KMS-11 (cell line): ENCODE results near the gene MAPK7.

ENCODE experiments used
- H2AFZ ChIP-seq: fragments of 200-600 bp; sonication (generic); 2 replicates; pipeline ENCODE4 v1.6.1; 2016; ENCODE audit warnings: antibody characterized with exemption, mixed run types, low read depth
- H3K27ac ChIP-seq: fragments of 200-600 bp; sonication (generic); 2 replicates; pipeline ENCODE4 v1.6.1; 2016; ENCODE audit warnings: mild to moderate bottlenecking, mixed run types
- H3K27me3 ChIP-seq: fragments of 200-600 bp; sonication (generic); 2 replicates; pipeline ENCODE4 v1.6.1; 2017; ENCODE audit warnings: mild to moderate bottlenecking, low read depth, mixed run types, moderate library complexity; ENCODE audit not compliant: insufficient read depth
- H3K36me3 ChIP-seq: fragments of 200-600 bp; sonication (generic); 2 replicates; pipeline ENCODE4 v1.6.1; 2017; ENCODE audit warnings: mild to moderate bottlenecking, mixed run types; ENCODE audit not compliant: insufficient read depth
- H3K4me1 ChIP-seq: fragments of 200-600 bp; sonication (generic); 2 replicates; pipeline ENCODE4 v1.6.1; 2016; ENCODE audit warnings: mild to moderate bottlenecking, low read depth, mixed run types; ENCODE audit not compliant: poor library complexity, severe bottlenecking
- H3K4me2 ChIP-seq: fragments of 200-600 bp; sonication (generic); 2 replicates; pipeline ENCODE4 v1.7.0; 2016; ENCODE audit warnings: mild to moderate bottlenecking, mixed run types
- H3K4me3 ChIP-seq: fragments of 200-600 bp; sonication (generic); IDR thresholded peaks from 2 replicates; pipeline ENCODE4 v1.6.1; 2017; ENCODE audit warnings: low read depth, low read length, mixed read lengths; ENCODE audit not compliant: insufficient read depth
- H3K79me2 ChIP-seq: fragments of 200-600 bp; sonication (generic); 2 replicates; pipeline ENCODE4 v1.6.1; 2016; ENCODE audit warnings: low read depth, mixed run types; ENCODE audit not compliant: insufficient read depth
- H3K9ac ChIP-seq: fragments of 200-600 bp; sonication (generic); 2 replicates; pipeline ENCODE4 v1.6.1; 2016; ENCODE audit warnings: mild to moderate bottlenecking, mixed run types
- H4K20me1 ChIP-seq: fragments of 200-600 bp; sonication (generic); 2 replicates; pipeline ENCODE4 v1.6.1; 2016; ENCODE audit warnings: mild to moderate bottlenecking, mixed run types; ENCODE audit not compliant: insufficient read depth
- TF ChIP-seq, protein P1 (sequence below): fragments of 200-600 bp; sonication (generic); conservative IDR thresholded peaks from 2 replicates; pipeline ENCODE4 v1.6.1; 2017; ENCODE audit warnings: low read depth, mild to moderate bottlenecking, antibody characterized with exemption, low read length, moderate library complexity, mixed read lengths

The MAPK7 gene

DNA sequence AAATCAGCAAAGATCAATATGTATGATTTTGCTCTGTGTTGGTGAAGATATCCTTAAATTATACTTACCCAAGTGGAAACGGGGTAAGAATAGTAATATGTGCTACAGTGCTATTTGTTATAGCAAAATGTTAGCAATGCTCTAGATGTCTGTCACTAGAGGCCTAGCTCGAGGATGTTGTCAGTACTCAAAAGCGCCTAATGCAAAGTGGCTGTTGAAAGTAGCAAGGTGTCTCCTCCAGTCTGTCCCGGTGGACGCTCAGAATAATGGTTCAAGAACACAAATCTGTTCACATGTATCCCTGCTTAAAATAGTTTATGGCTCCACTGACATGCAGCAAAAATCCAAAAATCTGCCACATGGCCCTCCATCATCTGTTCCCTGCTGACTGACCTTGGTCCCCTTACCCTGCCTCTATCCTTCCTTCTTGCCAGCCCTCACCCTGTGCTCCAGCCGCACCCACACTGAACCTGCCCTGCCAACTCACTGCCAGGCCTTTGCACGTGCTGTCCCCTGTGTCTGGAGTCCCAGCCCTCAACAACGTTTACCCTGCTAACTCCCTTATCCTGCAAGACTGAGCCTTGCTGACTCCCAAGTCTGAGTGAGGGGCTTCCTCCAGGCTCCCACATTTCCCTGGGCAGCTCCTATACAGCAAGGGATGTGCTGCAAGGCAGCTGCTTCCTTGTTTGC, 23.2 kb downstream of the MAPK7 start:
- Histone ChIP-seq H3K4me3 (no peak overlapping the region), H3K27me3 (no peaks in the 10 kb centered on the region), H4K20me1 (no peaks in the 10 kb centered on the region), H3K9ac (no peak overlapping the region), H3K27ac (no peak overlapping the region), H3K79me2 (no peaks in the 10 kb centered on the region), H3K4me2 (no peak overlapping the region), H2AFZ (no peak overlapping the region), H3K36me3 (no peaks in the 10 kb centered on the region), H3K4me1 (no peaks in the 10 kb centered on the region)
- TF ChIP-seq, protein P1, sequence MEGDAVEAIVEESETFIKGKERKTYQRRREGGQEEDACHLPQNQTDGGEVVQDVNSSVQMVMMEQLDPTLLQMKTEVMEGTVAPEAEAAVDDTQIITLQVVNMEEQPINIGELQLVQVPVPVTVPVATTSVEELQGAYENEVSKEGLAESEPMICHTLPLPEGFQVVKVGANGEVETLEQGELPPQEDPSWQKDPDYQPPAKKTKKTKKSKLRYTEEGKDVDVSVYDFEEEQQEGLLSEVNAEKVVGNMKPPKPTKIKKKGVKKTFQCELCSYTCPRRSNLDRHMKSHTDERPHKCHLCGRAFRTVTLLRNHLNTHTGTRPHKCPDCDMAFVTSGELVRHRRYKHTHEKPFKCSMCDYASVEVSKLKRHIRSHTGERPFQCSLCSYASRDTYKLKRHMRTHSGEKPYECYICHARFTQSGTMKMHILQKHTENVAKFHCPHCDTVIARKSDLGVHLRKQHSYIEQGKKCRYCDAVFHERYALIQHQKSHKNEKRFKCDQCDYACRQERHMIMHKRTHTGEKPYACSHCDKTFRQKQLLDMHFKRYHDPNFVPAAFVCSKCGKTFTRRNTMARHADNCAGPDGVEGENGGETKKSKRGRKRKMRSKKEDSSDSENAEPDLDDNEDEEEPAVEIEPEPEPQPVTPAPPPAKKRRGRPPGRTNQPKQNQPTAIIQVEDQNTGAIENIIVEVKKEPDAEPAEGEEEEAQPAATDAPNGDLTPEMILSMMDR: no peak

DNA sequence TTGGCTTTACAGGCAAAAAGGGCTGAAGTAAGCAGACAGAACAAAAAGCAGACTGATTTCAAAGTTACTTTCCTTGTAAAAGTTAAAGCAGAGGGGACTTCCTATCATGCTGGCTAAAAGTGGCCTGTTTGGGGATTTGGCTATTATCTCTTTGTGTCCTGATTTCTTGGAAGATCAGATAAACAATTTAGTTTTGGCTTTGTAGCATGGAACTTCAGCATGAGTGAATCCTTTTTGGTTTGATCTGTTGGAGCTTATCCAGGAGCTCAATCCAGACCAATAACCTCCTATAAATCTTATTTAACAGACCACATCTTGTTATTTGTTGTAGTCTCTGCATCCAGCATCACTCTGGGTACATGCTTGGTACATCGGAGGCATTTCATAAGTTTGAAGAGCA, 23.9 kb downstream of the MAPK7 start:
- H3K36me3 ChIP-seq: no peaks in the 10 kb centered on the region
- no peak overlapping the region for H3K27ac ChIP-seq
- H2AFZ ChIP-seq: no peak overlapping the region
- no peak overlapping the region for H3K9ac ChIP-seq
- no peaks in the 10 kb centered on the region for H3K79me2 ChIP-seq
- H4K20me1 ChIP-seq: no peaks in the 10 kb centered on the region
- H3K4me1 ChIP-seq: no peaks in the 10 kb centered on the region
- H3K4me2 ChIP-seq: no peak overlapping the region
- no peaks in the 10 kb centered on the region for H3K27me3 ChIP-seq
- TF ChIP-seq, protein P1: no peak
- no peak overlapping the region for H3K4me3 ChIP-seq

DNA sequence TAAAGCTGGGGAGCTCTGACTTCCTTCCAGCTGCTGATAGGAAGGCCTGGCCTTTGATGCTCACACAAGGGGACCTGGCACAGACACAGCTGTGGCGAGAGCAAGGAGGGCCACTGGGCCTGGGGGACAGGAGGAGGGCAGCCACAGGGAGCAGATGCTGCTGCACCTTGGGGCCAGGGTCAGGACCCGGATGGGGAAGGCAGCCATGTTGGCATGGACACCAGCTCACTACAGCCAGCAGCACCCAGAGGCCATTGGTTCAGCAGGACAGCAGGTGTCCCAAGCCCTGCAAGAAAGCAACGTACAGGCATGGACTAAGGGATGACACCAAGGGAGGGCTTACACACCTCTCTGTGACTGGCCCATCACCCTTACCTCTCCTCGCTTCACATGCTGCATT, 24.7 kb downstream of the MAPK7 start:
- TF ChIP-seq, protein P1: no peak
- no peak overlapping the region for H3K27ac ChIP-seq

DNA sequence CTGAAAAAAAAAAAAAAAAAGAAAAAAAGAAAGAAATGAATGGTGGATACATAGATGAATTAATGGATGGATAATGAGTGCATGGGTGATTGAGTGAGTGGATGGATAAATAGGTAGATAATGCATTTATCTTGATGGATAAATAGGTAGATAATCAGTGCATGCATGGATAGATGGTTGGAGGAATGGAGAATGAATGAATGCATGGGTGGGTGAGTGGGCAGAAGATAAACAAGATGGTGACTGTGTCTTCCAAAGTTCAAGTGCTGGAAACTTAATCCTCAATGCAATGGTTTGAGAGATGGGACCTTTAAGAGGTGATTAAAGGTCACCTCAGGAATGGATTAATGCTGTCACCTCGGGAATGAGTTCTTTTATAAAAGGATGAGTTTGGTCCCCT, 26.0 kb downstream of the MAPK7 start:
- no peak overlapping the region for H3K4me3 ChIP-seq
- no peaks in the 10 kb centered on the region for H3K36me3 ChIP-seq
- no peak overlapping the region for H3K27ac ChIP-seq
- no peak overlapping the region for H2AFZ ChIP-seq
- no peaks in the 10 kb centered on the region for H3K4me1 ChIP-seq
- no peak overlapping the region for H3K4me2 ChIP-seq
- H3K79me2 ChIP-seq: no peaks in the 10 kb centered on the region
- TF ChIP-seq, protein P1: no peak
- H3K9ac ChIP-seq: no peak overlapping the region
- H4K20me1 ChIP-seq: no peaks in the 10 kb centered on the region
- H3K27me3 ChIP-seq: no peaks in the 10 kb centered on the region

More for the DNA sequence above, 24.7 kb downstream of the MAPK7 start:
- Histone ChIP-seq H3K4me2 (no peak overlapping the region), H3K79me2 (no peaks in the 10 kb centered on the region), H3K9ac (no peak overlapping the region), H3K27me3 (no peaks in the 10 kb centered on the region), H2AFZ (no peak overlapping the region), H4K20me1 (no peaks in the 10 kb centered on the region), H3K36me3 (no peaks in the 10 kb centered on the region), H3K4me3 (no peak overlapping the region), H3K4me1 (no peaks in the 10 kb centered on the region)
